B cell (primary cell): ENCODE measurements around the gene ASMT. TPM values are rescaled to one million over a fixed set of nuclear protein-coding genes. Genes with fewer than 3 reads are reported as not detected.

Source experiments
- ATAC-seq: fragments of 200-7000 bp; cut with Tn5 transposase; one replicate; pipeline ENCODE4 v1.10.0; 2021; ENCODE audit warnings: low read depth, mild to moderate bottlenecking, moderate number of reproducible peaks, moderate library complexity
- CTCF ChIA-PET: fragments of 350-600 bp; sonication (Branson Sonifier 250); formaldehyde crosslinking; loops from one replicate; lab custom pipeline; 2021; ENCODE audit warnings: antibody characterized with exemption, inconsistent platforms; lab: Charles Lee
- POLR2A ChIA-PET: fragments of 350-600 bp; sonication (Branson Sonifier 250); formaldehyde crosslinking; loops from one replicate; lab custom pipeline; 2021; ENCODE audit warnings: antibody characterized with exemption; lab: Charles Lee
- DNase-seq: peaks from one replicate; pipeline ENCODE4 v3.0.0; 2013
- H2AFZ ChIP-seq: 2 replicates; pipeline ENCODE4 v1.6.1; 2012; ENCODE audit warnings: mild to moderate bottlenecking, low read depth, low read length; ENCODE audit not compliant: insufficient read depth, poor library complexity, severe bottlenecking
- H3K27ac ChIP-seq, 2 donors: 1 replicate in 1 of 2; 2 replicates in 1 of 2; pipeline ENCODE4 v1.5.1; 2012 to 2013; ENCODE audit warnings: low read length in 2 of 2, mild to moderate bottlenecking in 2 of 2, moderate library complexity in 1 of 2
- H3K27me3 ChIP-seq, 4 experiments: fragments of 200-600 bp in 1 of 4; sonication (generic) in 1 of 4; replicated peaks in 1 of 4; 1 replicate in 2 of 4; 2 replicates in 2 of 4; pipeline versions ENCODE4 v1.6.1 to v1.7.0; 2013 to 2016; ENCODE audit warnings: low read length in 3 of 4, mild to moderate bottlenecking in 2 of 4, mixed read lengths in 1 of 4, moderate library complexity in 1 of 4; ENCODE audit not compliant: insufficient read depth in 4 of 4, control insufficient read depth in 3 of 4; ENCODE audit errors: control extremely low read depth in 1 of 4
- H3K36me3 ChIP-seq, 2 experiments: replicated peaks in 1 of 2; 1 replicate in 1 of 2; 2 replicates in 1 of 2; pipeline versions ENCODE4 v1.6.1 to v1.7.1; 2013; ENCODE audit warnings: low read length in 1 of 2; ENCODE audit not compliant: insufficient read depth in 2 of 2, control insufficient read depth in 1 of 2; ENCODE audit errors: control extremely low read depth in 1 of 2, extremely low read depth in 1 of 2
- H3K4me1 ChIP-seq, 2 donors: fragments of 200-600 bp in 1 of 2; sonication (generic) in 1 of 2; 1 replicate in 1 of 2; 2 replicates in 1 of 2; pipeline versions ENCODE4 v1.5.1 to v1.6.1; 2013 to 2017; ENCODE audit warnings: low read length in 2 of 2; ENCODE audit not compliant: control insufficient read depth in 2 of 2, insufficient read depth in 2 of 2
- H3K4me2 ChIP-seq: replicated peaks from 2 replicates; pipeline ENCODE3; 2012; ENCODE audit warnings: mild to moderate bottlenecking, low read depth, low read length; ENCODE audit not compliant: poor library complexity, severe bottlenecking
- H3K4me3 ChIP-seq, 5 experiments: fragments of 200-600 bp in 1 of 5; sonication (generic) in 1 of 5; 1 replicate in 3 of 5; 2 replicates in 2 of 5; pipeline versions ENCODE4 v1.5.1 to v1.7.0; 2011 to 2016; ENCODE audit warnings: low read length in 4 of 5, mild to moderate bottlenecking in 4 of 5, low read depth in 2 of 5, control low read depth in 1 of 5, moderate library complexity in 1 of 5; ENCODE audit not compliant: insufficient read depth in 1 of 5; ENCODE audit errors: control extremely low read depth in 1 of 5, extremely low read depth in 1 of 5
- H3K79me2 ChIP-seq: fragments of 200-600 bp; sonication (generic); one replicate; pipeline ENCODE4 v1.6.0; 2016; ENCODE audit warnings: low read length; ENCODE audit not compliant: control insufficient read depth, insufficient read depth
- H3K9ac ChIP-seq: fragments of 200-600 bp; sonication (generic); 2 replicates; pipeline ENCODE4 v1.6.1; 2017; ENCODE audit warnings: mild to moderate bottlenecking, low read length, moderate library complexity
- H3K9me3 ChIP-seq, 3 donors: one replicate each; pipeline versions ENCODE4 v1.6.1 to v1.7.1; 2013; ENCODE audit warnings: low read length in 2 of 3; ENCODE audit not compliant: control insufficient read depth in 2 of 3, insufficient read depth in 1 of 3; ENCODE audit errors: control extremely low read depth in 1 of 3
- H4K20me1 ChIP-seq: 2 replicates; pipeline ENCODE4 v1.6.0; 2012; ENCODE audit warnings: mild to moderate bottlenecking, low read length; ENCODE audit not compliant: insufficient read depth, control insufficient read depth, poor library complexity, severe bottlenecking
- H3K27ac Mint-ChIP-seq: one replicate; pipeline ENCODE4 v1.8.0; 2021; ENCODE audit warnings: mixed read lengths
- H3K27me3 Mint-ChIP-seq: one replicate; pipeline ENCODE4 v1.8.0; 2021; ENCODE audit warnings: mixed read lengths
- H3K4me1 Mint-ChIP-seq: one replicate; pipeline ENCODE4 v1.8.0; 2021; ENCODE audit warnings: mixed read lengths
- H3K4me3 Mint-ChIP-seq: one replicate; pipeline ENCODE4 v1.8.0; 2021; ENCODE audit warnings: mixed read lengths
- H3K9me3 Mint-ChIP-seq: one replicate; pipeline ENCODE4 v1.8.0; 2022; ENCODE audit warnings: mixed read lengths; ENCODE audit not compliant: insufficient read depth
- EZH2 ChIP-seq: IDR thresholded peaks from 2 replicates; pipeline ENCODE4 v1.6.1; 2012; ENCODE audit warnings: borderline replicate concordance, low read depth, mild to moderate bottlenecking, moderate library complexity, low read length; ENCODE audit not compliant: insufficient read depth, poor library complexity, severe bottlenecking
- WGBS: methylation state at CpG from one replicate; pipeline ENCODE4 v1.1.5; 2013; ENCODE audit warnings: missing lambda C conversion rate; ENCODE audit not compliant: insufficient coverage; 5-methylcytosine and 5-hydroxymethylcytosine counted together
- intact Hi-C: fragments of 100-400 bp; cut with micrococcal nuclease; formaldehyde crosslinking; loops from one replicate; pipeline ENCODE4 v1.10.0; 2022
- polyA plus RNA-seq: library from polyadenylated mRNA; depleted of rRNA; stranded (reverse); fragments of >200 nt; gene quantifications from 2 replicates; pipeline ENCODE4 v1.2.3, GENCODE V29; 2012
- total RNA-seq, 2 donors: library from RNA; stranded (reverse); fragments of 120-200 nt in 1 of 2; gene quantifications; 1 replicate in 1 of 2; 2 replicates in 1 of 2; pipeline versions ENCODE4 v1.2.3 to v1.2.4, GENCODE V29; 2013 to 2022
- TF ChIP-seq, protein P1 (sequence below): fragments of 200-600 bp; IDR thresholded peaks from one replicate; pipeline ENCODE4 v1.8.0; 2022; ENCODE audit warnings: antibody characterized with exemption, mild to moderate bottlenecking

ASMT gene
- total and polyA plus RNA-seq, 2 donors (not counting 1 experiment from before 2014, with no cell fraction given), result 0.63 TPM; not detected in 1

DNA sequence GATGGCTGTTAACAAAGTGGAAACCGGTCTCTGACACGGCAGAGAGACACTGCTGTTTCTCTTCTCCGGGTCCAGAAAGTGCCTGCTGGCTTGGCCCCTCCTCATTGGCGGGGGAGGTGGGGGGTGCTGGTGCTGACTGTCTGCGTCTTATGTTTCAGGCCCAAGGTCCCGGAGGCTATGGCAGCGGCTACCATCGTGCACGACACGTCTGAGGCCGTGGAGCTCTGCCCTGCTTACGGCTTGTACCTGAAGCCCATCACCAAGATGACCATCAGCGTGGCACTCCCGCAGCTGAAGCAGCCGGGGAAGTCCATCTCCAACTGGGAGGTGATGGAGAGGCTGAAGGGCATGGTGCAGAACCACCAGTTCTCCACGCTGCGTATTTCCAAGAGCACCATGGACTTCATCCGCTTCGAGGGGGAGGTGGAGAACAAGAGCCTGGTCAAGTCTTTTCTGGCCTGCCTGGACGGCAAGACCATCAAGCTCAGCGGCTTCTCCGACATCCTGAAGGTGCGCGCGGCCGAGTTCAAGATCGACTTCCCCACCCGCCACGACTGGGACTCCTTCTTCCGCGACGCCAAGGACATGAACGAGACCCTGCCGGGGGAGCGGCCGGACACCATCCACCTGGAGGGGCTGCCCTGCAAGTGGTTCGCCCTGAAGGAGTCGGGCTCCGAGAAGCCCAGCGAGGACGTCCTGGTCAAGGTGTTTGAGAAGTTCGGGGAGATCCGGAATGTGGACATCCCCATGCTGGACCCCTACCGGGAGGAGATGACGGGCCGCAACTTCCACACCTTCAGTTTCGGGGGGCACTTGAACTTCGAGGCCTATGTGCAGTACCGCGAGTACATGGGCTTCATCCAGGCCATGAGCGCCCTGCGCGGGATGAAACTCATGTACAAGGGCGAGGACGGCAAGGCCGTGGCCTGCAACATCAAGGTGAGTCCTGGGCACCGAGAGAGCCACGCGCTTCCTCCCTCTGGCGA, 21.3 kb upstream of the ASMT start:
- peak overlapping the region; percentile 95 for H3K4me3 Mint-ChIP-seq
- Histone ChIP-seq H3K4me3 (peak overlapping the region in 4 of 5 experiments; percentile 69 to 90 (median 82)), H3K27me3 (no peaks in the 10 kb centered on the region), H3K36me3 (peaks cover 1 to 49% of the 10 kb centered on the region in 2 experiments), H3K27ac (peak overlapping the region; percentile 61 to 81), H3K9me3 (no peaks in the 10 kb centered on the region), H4K20me1 (peaks cover 67% of the 10 kb centered on the region), H2AFZ (no peak overlapping the region), H3K4me1 (peaks cover 18 to 36% of the 10 kb centered on the region in 2 donors), H3K79me2 (peaks cover 71% of the 10 kb centered on the region), H3K4me2 (peak overlapping the region; percentile 99), H3K9ac (peak overlapping the region; percentile 85)
- POLR2A ChIA-PET, result no interaction called here
- peaks cover 32% of the 10 kb centered on the region for H3K4me1 Mint-ChIP-seq
- CTCF ChIA-PET, result no interaction called here
- ATAC-seq, result no peak
- no peaks in the 10 kb centered on the region for H3K9me3 Mint-ChIP-seq
- no peaks in the 10 kb centered on the region for H3K27me3 Mint-ChIP-seq
- DNase-seq, result no peak
- peak overlapping the region; percentile 94 for H3K27ac Mint-ChIP-seq
- intact Hi-C loops, result loop anchor here (5.0 kb wide), 2 partner anchors 91 to 1276 kb away; partner anchors contain the start of gene GTPBP6
- 95% methylated on average over 60 of the region's 60 CpGs for WGBS
- TF ChIP-seq, protein P1, sequence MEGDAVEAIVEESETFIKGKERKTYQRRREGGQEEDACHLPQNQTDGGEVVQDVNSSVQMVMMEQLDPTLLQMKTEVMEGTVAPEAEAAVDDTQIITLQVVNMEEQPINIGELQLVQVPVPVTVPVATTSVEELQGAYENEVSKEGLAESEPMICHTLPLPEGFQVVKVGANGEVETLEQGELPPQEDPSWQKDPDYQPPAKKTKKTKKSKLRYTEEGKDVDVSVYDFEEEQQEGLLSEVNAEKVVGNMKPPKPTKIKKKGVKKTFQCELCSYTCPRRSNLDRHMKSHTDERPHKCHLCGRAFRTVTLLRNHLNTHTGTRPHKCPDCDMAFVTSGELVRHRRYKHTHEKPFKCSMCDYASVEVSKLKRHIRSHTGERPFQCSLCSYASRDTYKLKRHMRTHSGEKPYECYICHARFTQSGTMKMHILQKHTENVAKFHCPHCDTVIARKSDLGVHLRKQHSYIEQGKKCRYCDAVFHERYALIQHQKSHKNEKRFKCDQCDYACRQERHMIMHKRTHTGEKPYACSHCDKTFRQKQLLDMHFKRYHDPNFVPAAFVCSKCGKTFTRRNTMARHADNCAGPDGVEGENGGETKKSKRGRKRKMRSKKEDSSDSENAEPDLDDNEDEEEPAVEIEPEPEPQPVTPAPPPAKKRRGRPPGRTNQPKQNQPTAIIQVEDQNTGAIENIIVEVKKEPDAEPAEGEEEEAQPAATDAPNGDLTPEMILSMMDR, result no peak
- no peak for TF ChIP-seq EZH2

DNA sequence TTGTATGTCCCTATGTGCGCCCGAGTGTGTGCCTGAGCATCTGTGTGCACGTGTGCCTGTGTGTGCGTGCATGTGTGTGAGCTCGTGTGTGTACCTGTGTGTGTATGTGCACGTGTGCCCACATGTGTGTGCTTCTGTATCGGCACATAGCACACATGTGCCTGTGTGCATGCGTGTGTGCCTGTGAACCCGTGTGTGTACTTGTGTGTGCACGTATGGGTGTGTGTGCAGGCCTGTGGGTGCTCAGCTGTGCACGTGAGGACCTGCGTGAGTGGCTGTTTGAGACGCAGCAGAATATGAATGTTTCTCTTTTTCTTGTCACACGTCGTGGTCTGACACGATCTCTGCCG, 19.2 kb upstream of the ASMT start:
- WGBS, result 92% methylated on average over 13 of the region's 17 CpGs
- Histone ChIP-seq H3K4me1 (peaks cover 23 to 25% of the 10 kb centered on the region in 2 donors), H3K27ac (no peak overlapping the region), H3K9me3 (no peaks in the 10 kb centered on the region), H4K20me1 (peaks cover 88% of the 10 kb centered on the region), H3K4me3 (no peak overlapping the region), H3K4me2 (no peak overlapping the region), H3K27me3 (no peaks in the 10 kb centered on the region), H2AFZ (no peak overlapping the region), H3K9ac (no peak overlapping the region), H3K36me3 (peaks cover 1 to 71% of the 10 kb centered on the region in 2 experiments), H3K79me2 (peaks cover 88% of the 10 kb centered on the region)
- DNase-seq (no peak), ATAC-seq (no peak)
- no peak overlapping the region for H3K4me3 Mint-ChIP-seq
- no peaks in the 10 kb centered on the region for H3K9me3 Mint-ChIP-seq
- no peak overlapping the region for H3K27ac Mint-ChIP-seq
- H3K4me1 Mint-ChIP-seq, result peaks cover 27% of the 10 kb centered on the region
- intact Hi-C loops, result no loop called here
- H3K27me3 Mint-ChIP-seq, result no peaks in the 10 kb centered on the region
- no peak for TF ChIP-seq EZH2
- TF ChIP-seq, protein P1, result no peak
- POLR2A ChIA-PET, result no interaction called here
- CTCF ChIA-PET, result no interaction called here
